SU-DHL-6 (cell line): ENCODE results near the gene CGA.

Source experiments
- H2AFZ ChIP-seq: fragments of 200-600 bp; sonication (generic); 2 replicates; pipeline ENCODE4 v1.6.1; 2014; ENCODE audit warnings: low read depth, mild to moderate bottlenecking, moderate library complexity, mixed read lengths, antibody characterized with exemption, low read length; ENCODE audit not compliant: severe bottlenecking
- H3F3A ChIP-seq: fragments of 200-600 bp; shearing (Covaris generic); 2 replicates; pipeline ENCODE4 v1.6.0; 2016; ENCODE audit warnings: antibody characterized with exemption, mild to moderate bottlenecking; ENCODE audit not compliant: insufficient read depth
- H3K27ac ChIP-seq: fragments of 200-600 bp; sonication (generic); 2 replicates; pipeline ENCODE4 v1.5.1; 2016; ENCODE audit warnings: low read depth, mild to moderate bottlenecking, low read length, moderate library complexity, mixed read lengths
- H3K27me3 ChIP-seq: fragments of 200-600 bp; sonication (generic), shearing (Covaris generic); 2 replicates; pipeline ENCODE4 v1.6.0; 2014; ENCODE audit warnings: mild to moderate bottlenecking, low read length
- H3K36me3 ChIP-seq: fragments of 200-600 bp; sonication (generic); 2 replicates; pipeline ENCODE4 v1.6.1; 2014; ENCODE audit warnings: mild to moderate bottlenecking, low read length, mixed read lengths
- H3K4me2 ChIP-seq: fragments of 300-600, 200-600 bp; shearing (Covaris generic), sonication (generic); 2 replicates; pipeline ENCODE4 v1.6.0; 2014; ENCODE audit warnings: low read length, low read depth, mild to moderate bottlenecking; ENCODE audit not compliant: poor library complexity, severe bottlenecking
- H3K4me3 ChIP-seq: fragments of 200-600 bp; sonication (generic); 2 replicates; pipeline ENCODE4 v1.5.1; 2014; ENCODE audit warnings: antibody characterized with exemption, low read length, mild to moderate bottlenecking, mixed read lengths; ENCODE audit not compliant: insufficient read depth, poor library complexity, severe bottlenecking
- H3K79me2 ChIP-seq: fragments of 200-600 bp; sonication (generic); 2 replicates; pipeline ENCODE4 v1.6.1; 2014; ENCODE audit warnings: mild to moderate bottlenecking, low read length, moderate library complexity; ENCODE audit not compliant: insufficient read depth
- H3K9ac ChIP-seq: fragments of 200-600 bp; sonication (generic); 2 replicates; pipeline ENCODE4 v1.7.0; 2014; ENCODE audit warnings: mild to moderate bottlenecking, low read length
- H3K9me2 ChIP-seq: fragments of 200-600 bp; sonication (generic); replicated peaks from 2 replicates; pipeline ENCODE4 v1.6.1; 2014; ENCODE audit warnings: low read length; ENCODE audit not compliant: insufficient read depth
- H3K9me3 ChIP-seq: fragments of 200-600 bp; sonication (generic); 2 replicates; pipeline ENCODE4 v1.6.1; 2014; ENCODE audit warnings: low read length, mixed read lengths; ENCODE audit not compliant: insufficient read depth
- H4K20me1 ChIP-seq: fragments of 200-600 bp; sonication (generic); 2 replicates; pipeline ENCODE4 v1.6.1; 2014; ENCODE audit warnings: low read depth, mild to moderate bottlenecking, antibody characterized with exemption, low read length, moderate library complexity, mixed read lengths
- CTCF ChIP-seq: fragments of 200-600 bp; sonication (generic); IDR thresholded peaks from one replicate; pipeline ENCODE4 v1.5.1; 2017; ENCODE audit warnings: antibody characterized with exemption, mild to moderate bottlenecking, low read length, moderate library complexity; ENCODE audit not compliant: insufficient read depth, poor library complexity, severe bottlenecking
- EZH2phosphoT487 ChIP-seq: fragments of 200-600 bp; sonication (generic), shearing (Covaris generic); conservative IDR thresholded peaks from 2 replicates; pipeline ENCODE4 v1.6.1; 2018; ENCODE audit warnings: mild to moderate bottlenecking, antibody characterized with exemption, low read length, moderate library complexity, mixed read lengths

Gene CGA

GRCh38 chr6:87093199-87093598, 1.7 kb downstream of the CGA start:
- Histone ChIP-seq H3K79me2 (no peaks in the 10 kb centered on the region), H3K27me3 (no peaks in the 10 kb centered on the region), H3K9ac (no peak overlapping the region), H3K9me2 (no peaks in the 10 kb centered on the region), H3K4me2 (no peak overlapping the region), H3K36me3 (no peaks in the 10 kb centered on the region), H3F3A (no peaks in the 10 kb centered on the region), H4K20me1 (no peaks in the 10 kb centered on the region), H3K9me3 (no peaks in the 10 kb centered on the region), H2AFZ (no peak overlapping the region), H3K27ac (no peak overlapping the region), H3K4me3 (no peak overlapping the region)
- TF ChIP-seq EZH2phosphoT487 (no peak), CTCF (no peak)

- Histone ChIP-seq H3K4me2 (no peak overlapping the region), H3K4me3 (no peak overlapping the region), H2AFZ (no peak overlapping the region), H3K9ac (no peak overlapping the region), H3K79me2 (no peaks in the 10 kb centered on the region), H3K9me3 (no peaks in the 10 kb centered on the region), H3K27me3 (no peaks in the 10 kb centered on the region), H3F3A (no peaks in the 10 kb centered on the region), H3K9me2 (no peaks in the 10 kb centered on the region), H4K20me1 (no peaks in the 10 kb centered on the region), H3K36me3 (no peaks in the 10 kb centered on the region), H3K27ac (no peak overlapping the region)
- TF ChIP-seq CTCF (no peak), EZH2phosphoT487 (no peak)
Measured at GRCh38 chr6:87092435-87092834, 2.5 kb downstream of the CGA start.

GRCh38 chr6:87089135-87089534, 5.8 kb downstream of the CGA start:
- Histone ChIP-seq H3K36me3 (no peaks in the 10 kb centered on the region), H3K9ac (no peak overlapping the region), H3K27me3 (no peaks in the 10 kb centered on the region), H3K4me2 (no peak overlapping the region), H4K20me1 (no peaks in the 10 kb centered on the region), H3F3A (no peaks in the 10 kb centered on the region), H3K27ac (no peak overlapping the region), H3K4me3 (no peak overlapping the region), H3K9me3 (no peaks in the 10 kb centered on the region), H3K79me2 (no peaks in the 10 kb centered on the region), H2AFZ (no peak overlapping the region), H3K9me2 (no peaks in the 10 kb centered on the region)
- TF ChIP-seq EZH2phosphoT487 = no peak
- no peak for TF ChIP-seq CTCF

- Histone ChIP-seq H3K9me3 (no peaks in the 10 kb centered on the region), H2AFZ (no peak overlapping the region), H3F3A (no peaks in the 10 kb centered on the region), H3K9ac (no peak overlapping the region), H3K27me3 (no peaks in the 10 kb centered on the region), H3K9me2 (no peaks in the 10 kb centered on the region), H4K20me1 (no peaks in the 10 kb centered on the region), H3K36me3 (no peaks in the 10 kb centered on the region), H3K4me2 (no peak overlapping the region), H3K79me2 (no peaks in the 10 kb centered on the region), H3K4me3 (no peak overlapping the region), H3K27ac (no peak overlapping the region)
- TF ChIP-seq EZH2phosphoT487 = no peak
- TF ChIP-seq CTCF = no peak
Measured at GRCh38 chr6:87088076-87088475, 6.8 kb downstream of the CGA start.
